GM23338 (cell line): ENCODE measurements around the gene MTLN. TPM values are rescaled to one million over a fixed set of nuclear protein-coding genes. Genes with fewer than 3 reads are reported as not detected.

Experiments used
- ATAC-seq: fragments of 200-7000 bp; cut with Tn5 transposase; 3 replicates; pipeline ENCODE4 v1.9.1; 2020
- DNase-seq: peaks from one replicate; pipeline ENCODE4 v3.0.0-alpha.2; 2015; ENCODE audit warnings: low spot score
- H2AFZ ChIP-seq: fragments of 200-600 bp; sonication (generic); 2 replicates; pipeline ENCODE4 v1.8.0; 2016; ENCODE audit warnings: antibody characterized with exemption, mild to moderate bottlenecking, moderate library complexity
- H3F3A ChIP-seq: fragments of 200-600 bp; sonication (generic); replicated peaks from 2 replicates; pipeline ENCODE4 v1.8.0; 2017; ENCODE audit warnings: antibody characterized with exemption, mixed run types, low read depth
- H3K27ac ChIP-seq: fragments of 200-600 bp; sonication (generic); 2 replicates; pipeline ENCODE4 v1.6.1; 2016; ENCODE audit warnings: low read depth
- H3K27me3 ChIP-seq: fragments of 200-600 bp; sonication (generic); 2 replicates; pipeline ENCODE4 v1.8.0; 2016; ENCODE audit warnings: mild to moderate bottlenecking, mixed run types, moderate library complexity; ENCODE audit not compliant: insufficient read depth
- H3K36me3 ChIP-seq: fragments of 200-600 bp; sonication (generic); 2 replicates; pipeline ENCODE4 v1.8.0; 2016; ENCODE audit warnings: mild to moderate bottlenecking; ENCODE audit not compliant: insufficient read depth
- H3K4me1 ChIP-seq: fragments of 200-600 bp; sonication (generic); 2 replicates; pipeline ENCODE4 v1.8.0; 2016; ENCODE audit warnings: mild to moderate bottlenecking, moderate library complexity; ENCODE audit not compliant: insufficient read depth
- H3K4me2 ChIP-seq: fragments of 200-600 bp; sonication (generic); 2 replicates; pipeline ENCODE4 v1.7.1; 2017; ENCODE audit warnings: mixed run types
- H3K4me3 ChIP-seq: fragments of 200-600 bp; sonication (generic); 2 replicates; pipeline ENCODE4 v1.6.1; 2016; ENCODE audit warnings: mixed run types
- H3K79me2 ChIP-seq: fragments of 200-600 bp; sonication (generic); replicated peaks from 2 replicates; pipeline ENCODE4 v1.8.0; 2017; ENCODE audit warnings: mild to moderate bottlenecking; ENCODE audit not compliant: insufficient read depth
- H3K9me2 ChIP-seq: fragments of 200-600 bp; sonication (generic); 2 replicates; pipeline ENCODE4 v1.8.0; 2017; ENCODE audit not compliant: insufficient read depth
- H4K20me1 ChIP-seq: fragments of 200-600 bp; sonication (generic); replicated peaks from 2 replicates; pipeline ENCODE4 v1.8.0; 2017; ENCODE audit warnings: mild to moderate bottlenecking; ENCODE audit not compliant: insufficient read depth
- H3K27ac Mint-ChIP-seq: 2 replicates; pipeline ENCODE4 v1.8.0; 2020; ENCODE audit warnings: inconsistent platforms, mild to moderate bottlenecking, moderate library complexity, mixed read lengths
- H3K27me3 Mint-ChIP-seq: 3 replicates; pipeline ENCODE4 v1.8.0; 2022; ENCODE audit warnings: low read depth, mild to moderate bottlenecking, moderate library complexity, mixed read lengths, inconsistent platforms; ENCODE audit not compliant: insufficient read depth, poor library complexity
- H3K36me3 Mint-ChIP-seq: 3 replicates; pipeline ENCODE4 v1.8.0; 2021; ENCODE audit warnings: low read depth, mild to moderate bottlenecking, inconsistent platforms, moderate library complexity, mixed read lengths
- H3K4me1 Mint-ChIP-seq: 3 replicates; pipeline ENCODE4 v1.8.0; 2020; ENCODE audit warnings: mild to moderate bottlenecking, inconsistent platforms, mixed read lengths
- H3K4me3 Mint-ChIP-seq: 3 replicates; pipeline ENCODE4 v1.8.0; 2021; ENCODE audit warnings: moderate library complexity, mild to moderate bottlenecking, inconsistent platforms, mixed read lengths
- H3K9me3 Mint-ChIP-seq: 3 replicates; pipeline ENCODE4 v1.8.0; 2020; ENCODE audit warnings: moderate library complexity, mild to moderate bottlenecking, inconsistent platforms, mixed read lengths
- EZH2 ChIP-seq: fragments of 200-600 bp; sonication (generic); IDR thresholded peaks from one replicate; pipeline ENCODE4 v1.8.0; 2017; ENCODE audit warnings: antibody characterized with exemption, mild to moderate bottlenecking, low read depth; ENCODE audit not compliant: unreplicated experiment
- NANOG ChIP-seq: IDR thresholded peaks from 2 replicates; pipeline ENCODE4 v1.6.1; 2016; ENCODE audit warnings: antibody characterized with exemption, borderline replicate concordance
- POLR2AphosphoS5 ChIP-seq: IDR thresholded peaks from 2 replicates; pipeline ENCODE4 v1.6.1; 2016; ENCODE audit warnings: antibody characterized with exemption, low read depth
- REST ChIP-seq: IDR thresholded peaks from one replicate; pipeline ENCODE4 v1.6.1; 2018; ENCODE audit warnings: antibody characterized with exemption; ENCODE audit not compliant: unreplicated experiment
- ZNF331 ChIP-seq: fragments of 250-450 bp; sonication (Bioruptor Pico); IDR thresholded peaks from 2 replicates; pipeline ENCODE4 v1.5.0; 2020; ENCODE audit warnings: low read depth, mild to moderate bottlenecking, moderate library complexity
- polyA plus RNA-seq: library from polyadenylated mRNA; unstranded; fragments of >200 nt; fragmentation: Nextera tagmentation; extraction: Ambion mirVana; gene quantifications from 2 replicates; pipeline ENCODE4 v1.2.1, GENCODE V29; 2016
- total RNA-seq: library from RNA; depleted of rRNA; stranded (reverse); fragments of >200 nt; shearing (Covaris generic); gene quantifications from 2 replicates; pipeline ENCODE4 v1.2.3, GENCODE V29; 2014
- TF ChIP-seq, protein P1 (sequence below): fragments of 250-450 bp; sonication (Bioruptor Pico); IDR thresholded peaks from 2 replicates; pipeline ENCODE4 v1.5.0; 2020; ENCODE audit warnings: mild to moderate bottlenecking, moderate library complexity
- TF ChIP-seq, protein P2 (sequence below), 2 experiments: fragments of 200-600 bp in 1 of 2; sonication (generic) in 1 of 2; conservative IDR thresholded peaks; 2 replicates each; pipeline versions ENCODE4 v1.5.1 to v1.6.1; 2016 to 2017; ENCODE audit warnings: antibody characterized with exemption in 2 of 2, low read depth in 2 of 2, mild to moderate bottlenecking in 2 of 2, moderate library complexity in 1 of 2

Gene MTLN
- total and polyA plus RNA-seq, 2 experiments from 2014 or later, result 40.2 to 151 TPM

- Mint-ChIP-seq H3K36me3 (no peaks in the 10 kb centered on the region), H3K4me1 (peaks cover 24% of the 10 kb centered on the region), H3K9me3 (no peaks in the 10 kb centered on the region), H3K4me3 (peak overlapping the region; percentile 21; the same call in 1 of the 3 replicates), H3K27me3 (no peaks in the 10 kb centered on the region), H3K27ac (peak overlapping the region; percentile 76; the same call in 1 of the 2 replicates)
- no peak overlapping the region; the same call in 1 of the 2 replicates for H3K27ac ChIP-seq
- no peaks in the 10 kb centered on the region for H3F3A ChIP-seq
- H3K4me3 ChIP-seq, result no peak overlapping the region; the same call in 1 of the 2 replicates
- H3K27me3 ChIP-seq, result no peaks in the 10 kb centered on the region
- TF ChIP-seq, protein P1, sequence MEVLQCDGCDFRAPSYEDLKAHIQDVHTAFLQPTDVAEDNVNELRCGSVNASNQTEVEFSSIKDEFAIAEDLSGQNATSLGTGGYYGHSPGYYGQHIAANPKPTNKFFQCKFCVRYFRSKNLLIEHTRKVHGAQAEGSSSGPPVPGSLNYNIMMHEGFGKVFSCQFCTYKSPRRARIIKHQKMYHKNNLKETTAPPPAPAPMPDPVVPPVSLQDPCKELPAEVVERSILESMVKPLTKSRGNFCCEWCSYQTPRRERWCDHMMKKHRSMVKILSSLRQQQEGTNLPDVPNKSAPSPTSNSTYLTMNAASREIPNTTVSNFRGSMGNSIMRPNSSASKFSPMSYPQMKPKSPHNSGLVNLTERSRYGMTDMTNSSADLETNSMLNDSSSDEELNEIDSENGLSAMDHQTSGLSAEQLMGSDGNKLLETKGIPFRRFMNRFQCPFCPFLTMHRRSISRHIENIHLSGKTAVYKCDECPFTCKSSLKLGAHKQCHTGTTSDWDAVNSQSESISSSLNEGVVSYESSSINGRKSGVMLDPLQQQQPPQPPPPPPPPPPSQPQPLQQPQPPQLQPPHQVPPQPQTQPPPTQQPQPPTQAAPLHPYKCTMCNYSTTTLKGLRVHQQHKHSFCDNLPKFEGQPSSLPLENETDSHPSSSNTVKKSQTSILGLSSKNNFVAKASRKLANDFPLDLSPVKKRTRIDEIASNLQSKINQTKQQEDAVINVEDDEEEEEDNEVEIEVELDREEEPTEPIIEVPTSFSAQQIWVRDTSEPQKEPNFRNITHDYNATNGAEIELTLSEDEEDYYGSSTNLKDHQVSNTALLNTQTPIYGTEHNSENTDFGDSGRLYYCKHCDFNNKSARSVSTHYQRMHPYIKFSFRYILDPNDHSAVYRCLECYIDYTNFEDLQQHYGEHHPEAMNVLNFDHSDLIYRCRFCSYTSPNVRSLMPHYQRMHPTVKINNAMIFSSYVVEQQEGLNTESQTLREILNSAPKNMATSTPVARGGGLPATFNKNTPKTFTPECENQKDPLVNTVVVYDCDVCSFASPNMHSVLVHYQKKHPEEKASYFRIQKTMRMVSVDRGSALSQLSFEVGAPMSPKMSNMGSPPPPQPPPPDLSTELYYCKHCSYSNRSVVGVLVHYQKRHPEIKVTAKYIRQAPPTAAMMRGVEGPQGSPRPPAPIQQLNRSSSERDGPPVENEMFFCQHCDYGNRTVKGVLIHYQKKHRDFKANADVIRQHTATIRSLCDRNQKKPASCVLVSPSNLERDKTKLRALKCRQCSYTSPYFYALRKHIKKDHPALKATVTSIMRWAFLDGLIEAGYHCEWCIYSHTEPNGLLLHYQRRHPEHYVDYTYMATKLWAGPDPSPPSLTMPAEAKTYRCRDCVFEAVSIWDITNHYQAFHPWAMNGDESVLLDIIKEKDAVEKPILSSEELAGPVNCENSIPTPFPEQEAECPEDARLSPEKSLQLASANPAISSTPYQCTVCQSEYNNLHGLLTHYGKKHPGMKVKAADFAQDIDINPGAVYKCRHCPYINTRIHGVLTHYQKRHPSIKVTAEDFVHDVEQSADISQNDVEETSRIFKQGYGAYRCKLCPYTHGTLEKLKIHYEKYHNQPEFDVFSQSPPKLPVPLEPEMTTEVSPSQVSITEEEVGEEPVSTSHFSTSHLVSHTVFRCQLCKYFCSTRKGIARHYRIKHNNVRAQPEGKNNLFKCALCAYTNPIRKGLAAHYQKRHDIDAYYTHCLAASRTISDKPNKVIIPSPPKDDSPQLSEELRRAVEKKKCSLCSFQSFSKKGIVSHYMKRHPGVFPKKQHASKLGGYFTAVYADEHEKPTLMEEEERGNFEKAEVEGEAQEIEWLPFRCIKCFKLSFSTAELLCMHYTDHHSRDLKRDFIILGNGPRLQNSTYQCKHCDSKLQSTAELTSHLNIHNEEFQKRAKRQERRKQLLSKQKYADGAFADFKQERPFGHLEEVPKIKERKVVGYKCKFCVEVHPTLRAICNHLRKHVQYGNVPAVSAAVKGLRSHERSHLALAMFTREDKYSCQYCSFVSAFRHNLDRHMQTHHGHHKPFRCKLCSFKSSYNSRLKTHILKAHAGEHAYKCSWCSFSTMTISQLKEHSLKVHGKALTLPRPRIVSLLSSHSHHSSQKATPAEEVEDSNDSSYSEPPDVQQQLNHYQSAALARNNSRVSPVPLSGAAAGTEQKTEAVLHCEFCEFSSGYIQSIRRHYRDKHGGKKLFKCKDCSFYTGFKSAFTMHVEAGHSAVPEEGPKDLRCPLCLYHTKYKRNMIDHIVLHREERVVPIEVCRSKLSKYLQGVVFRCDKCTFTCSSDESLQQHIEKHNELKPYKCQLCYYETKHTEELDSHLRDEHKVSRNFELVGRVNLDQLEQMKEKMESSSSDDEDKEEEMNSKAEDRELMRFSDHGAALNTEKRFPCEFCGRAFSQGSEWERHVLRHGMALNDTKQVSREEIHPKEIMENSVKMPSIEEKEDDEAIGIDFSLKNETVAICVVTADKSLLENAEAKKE (CRISPR knock-in tag), result no peak
- TF ChIP-seq ZNF331 (CRISPR knock-in tag), result no peak
- TF ChIP-seq REST, result no peak
- TF ChIP-seq, protein P2, sequence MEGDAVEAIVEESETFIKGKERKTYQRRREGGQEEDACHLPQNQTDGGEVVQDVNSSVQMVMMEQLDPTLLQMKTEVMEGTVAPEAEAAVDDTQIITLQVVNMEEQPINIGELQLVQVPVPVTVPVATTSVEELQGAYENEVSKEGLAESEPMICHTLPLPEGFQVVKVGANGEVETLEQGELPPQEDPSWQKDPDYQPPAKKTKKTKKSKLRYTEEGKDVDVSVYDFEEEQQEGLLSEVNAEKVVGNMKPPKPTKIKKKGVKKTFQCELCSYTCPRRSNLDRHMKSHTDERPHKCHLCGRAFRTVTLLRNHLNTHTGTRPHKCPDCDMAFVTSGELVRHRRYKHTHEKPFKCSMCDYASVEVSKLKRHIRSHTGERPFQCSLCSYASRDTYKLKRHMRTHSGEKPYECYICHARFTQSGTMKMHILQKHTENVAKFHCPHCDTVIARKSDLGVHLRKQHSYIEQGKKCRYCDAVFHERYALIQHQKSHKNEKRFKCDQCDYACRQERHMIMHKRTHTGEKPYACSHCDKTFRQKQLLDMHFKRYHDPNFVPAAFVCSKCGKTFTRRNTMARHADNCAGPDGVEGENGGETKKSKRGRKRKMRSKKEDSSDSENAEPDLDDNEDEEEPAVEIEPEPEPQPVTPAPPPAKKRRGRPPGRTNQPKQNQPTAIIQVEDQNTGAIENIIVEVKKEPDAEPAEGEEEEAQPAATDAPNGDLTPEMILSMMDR (conservative IDR thresholded peaks at IDR 0.05; ENCODE audit: low read depth in 2 of 2), result no peak
- no peak for TF ChIP-seq NANOG
- TF ChIP-seq POLR2AphosphoS5, result no peak
- no peak for TF ChIP-seq EZH2
- H3K79me2 ChIP-seq, result no peaks in the 10 kb centered on the region
- no peaks in the 10 kb centered on the region for H3K9me2 ChIP-seq
- DNase-seq, result peak; percentile 58
- H3K4me1 ChIP-seq, result peaks cover 14% of the 10 kb centered on the region
- no peaks in the 10 kb centered on the region for H3K36me3 ChIP-seq
- peak; percentile 89 for ATAC-seq
- H2AFZ ChIP-seq, result no peak overlapping the region
- no peaks in the 10 kb centered on the region for H4K20me1 ChIP-seq
- H3K4me2 ChIP-seq, result peak overlapping the region; percentile 20
Observed at GRCh38 chr2:110167326-110168000, 44.9 kb downstream of the MTLN start.
